IPS-18c (cell line): ENCODE data around the gene SETD1A.
A peak's percentile ranks its signal among the peaks of the same experiment; 100 is the strongest.
"Not testable (repeated sequence)": the region's sequence is repeated elsewhere in the genome, so short reads cannot be mapped to it uniquely, and the experiment has no call there.

Experiments used
- H3K4me3 ChIP-seq: 2 replicates; pipeline ENCODE4 v1.7.0; 2013; ENCODE audit warnings: low read depth, mild to moderate bottlenecking, low read length, moderate library complexity; ENCODE audit not compliant: insufficient read depth
- H3K9me3 ChIP-seq: one replicate; pipeline ENCODE4 v1.6.1; 2013; ENCODE audit warnings: mild to moderate bottlenecking, low read length, moderate library complexity; ENCODE audit not compliant: control insufficient read depth, insufficient read depth

Gene SETD1A

GRCh38 chr16:30926937-30927788 lies 30.4 kb upstream of the SETD1A start:
- Histone ChIP-seq H3K4me3 (0 out of 2 replicates have a peak overlapping the region, but pooled peaks have one; percentile 11), H3K9me3 (peaks cover 3% of the 10 kb centered on the region)

- H3K4me3 ChIP-seq, result 0 out of 2 replicates have a peak overlapping the region, but pooled peaks have one; percentile 11
Observed at GRCh38 chr16:30927789-30928378, 29.7 kb upstream of the SETD1A start.

GRCh38 chr16:30928390-30928789 lies 29.2 kb upstream of the SETD1A start:
- H3K4me3 ChIP-seq, result no peak overlapping the region
- peaks cover 3% of the 10 kb centered on the region for H3K9me3 ChIP-seq

More at GRCh38 chr16:30927789-30928378, 29.7 kb upstream of the SETD1A start:
- H3K9me3 ChIP-seq, result peaks cover 3% of the 10 kb centered on the region

- Histone ChIP-seq H3K9me3 (peaks cover 3% of the 10 kb centered on the region), H3K4me3 (no peak overlapping the region)
Observed at GRCh38 chr16:30929167-30929566, 28.4 kb upstream of the SETD1A start.

GRCh38 chr16:30930160-30930571 lies 27.4 kb upstream of the SETD1A start:
- Histone ChIP-seq H3K4me3 (no peak overlapping the region), H3K9me3 (peaks cover 3% of the 10 kb centered on the region)

GRCh38 chr16:30931068-30931650 lies 26.4 kb upstream of the SETD1A start:
- no peak overlapping the region for H3K4me3 ChIP-seq
- H3K9me3 ChIP-seq, result peaks cover 3% of the 10 kb centered on the region

GRCh38 chr16:30934827-30935557 lies 22.6 kb upstream of the SETD1A start:
- no peak overlapping the region for H3K4me3 ChIP-seq
- H3K9me3 ChIP-seq, result no peaks in the 10 kb centered on the region

- Histone ChIP-seq H3K4me3 (no peak overlapping the region), H3K9me3 (no peaks in the 10 kb centered on the region)
Observed at GRCh38 chr16:30937692-30938091, 19.9 kb upstream of the SETD1A start.

- not testable (repeated sequence) for H3K9me3 ChIP-seq, H3K4me3 ChIP-seq
Observed at GRCh38 chr16:30939571-30939970, 18.0 kb upstream of the SETD1A start.

GRCh38 chr16:30941600-30942425 lies 15.7 kb upstream of the SETD1A start:
- H3K9me3 ChIP-seq, result no peaks in the 10 kb centered on the region
- no peak overlapping the region for H3K4me3 ChIP-seq

GRCh38 chr16:30942426-30942806 lies 15.1 kb upstream of the SETD1A start:
- no peak overlapping the region for H3K4me3 ChIP-seq

GRCh38 chr16:30944352-30944751 lies 13.2 kb upstream of the SETD1A start:
- Histone ChIP-seq H3K9me3 (no peaks in the 10 kb centered on the region), H3K4me3 (no peak overlapping the region)

More at GRCh38 chr16:30942426-30942806, 15.1 kb upstream of the SETD1A start:
- H3K9me3 ChIP-seq, result no peaks in the 10 kb centered on the region

GRCh38 chr16:30946671-30947540 lies 10.6 kb upstream of the SETD1A start:
- Histone ChIP-seq H3K9me3 (no peaks in the 10 kb centered on the region), H3K4me3 (no peak overlapping the region)

GRCh38 chr16:30947541-30947858 lies 10.1 kb upstream of the SETD1A start:
- H3K4me3 ChIP-seq, result peak overlapping the region; percentile 58

GRCh38 chr16:30947859-30948666 lies 9.5 kb upstream of the SETD1A start:
- H3K4me3 ChIP-seq, result peak overlapping the region; percentile 78
- no peaks in the 10 kb centered on the region for H3K9me3 ChIP-seq

More at GRCh38 chr16:30947541-30947858, 10.1 kb upstream of the SETD1A start:
- H3K9me3 ChIP-seq, result no peaks in the 10 kb centered on the region
